Neural progenitor cell (in vitro differentiated cells): ENCODE data around the gene XPR1. TPM values are rescaled to one million over a fixed set of nuclear protein-coding genes. Genes with fewer than 3 reads are reported as not detected.
"Not testable (repeated sequence)": the region's sequence is repeated elsewhere in the genome, so short reads cannot be mapped to it uniquely, and the experiment has no call there.

Source experiments
- DNase-seq: peaks from one replicate; pipeline ENCODE4 v3.0.0-alpha.2; 2016; ENCODE audit warnings: low spot score
- H2AFZ ChIP-seq: fragments of 200-600 bp; sonication (generic); replicated peaks from 2 replicates; pipeline ENCODE4 v1.6.1; 2016; ENCODE audit warnings: antibody characterized with exemption
- H3F3A ChIP-seq: fragments of 200-600 bp; sonication (generic); 2 replicates; pipeline ENCODE4 v1.6.1; 2016; ENCODE audit warnings: antibody characterized with exemption, low read depth
- H3K27ac ChIP-seq: fragments of 200-600 bp; sonication (generic); 2 replicates; pipeline ENCODE4 v1.5.1; 2016; ENCODE audit warnings: mild to moderate bottlenecking
- H3K27me3 ChIP-seq: fragments of 200-600 bp; sonication (generic); 2 replicates; pipeline ENCODE4 v1.6.1; 2016; ENCODE audit warnings: mild to moderate bottlenecking, moderate library complexity
- H3K36me3 ChIP-seq: fragments of 200-600 bp; sonication (generic); 2 replicates; pipeline ENCODE4 v1.5.1; 2016
- H3K4me1 ChIP-seq: fragments of 200-600 bp; sonication (generic); 2 replicates; pipeline ENCODE4 v1.6.1; 2016; ENCODE audit warnings: mixed run types
- H3K4me2 ChIP-seq: fragments of 200-600 bp; sonication (generic); 2 replicates; pipeline ENCODE4 v1.6.1; 2016
- H3K4me3 ChIP-seq: fragments of 200-600 bp; sonication (generic); 2 replicates; pipeline ENCODE4 v1.5.1; 2016
- H3K79me2 ChIP-seq: fragments of 200-600 bp; sonication (generic); 2 replicates; pipeline ENCODE4 v1.6.1; 2016; ENCODE audit warnings: low read depth
- H3K9ac ChIP-seq: fragments of 200-600 bp; sonication (generic); 2 replicates; pipeline ENCODE4 v1.6.1; 2016
- H3K9me3 ChIP-seq: fragments of 200-600 bp; sonication (generic); 2 replicates; pipeline ENCODE4 v1.5.1; 2016; ENCODE audit warnings: low read depth
- H4K20me1 ChIP-seq: fragments of 200-600 bp; sonication (generic); 2 replicates; pipeline ENCODE4 v1.6.1; 2016; ENCODE audit warnings: low read depth
- H3K27ac Mint-ChIP-seq: 3 replicates; pipeline ENCODE4 v1.8.0; 2021; ENCODE audit warnings: mixed read lengths
- H3K27me3 Mint-ChIP-seq: 2 replicates; pipeline ENCODE4 v1.8.0; 2022; ENCODE audit warnings: low read depth, mild to moderate bottlenecking, inconsistent platforms, moderate library complexity, mixed read lengths; ENCODE audit not compliant: insufficient read depth
- H3K36me3 Mint-ChIP-seq: 3 replicates; pipeline ENCODE4 v1.8.0; 2021; ENCODE audit warnings: mixed read lengths
- H3K4me1 Mint-ChIP-seq: 3 replicates; pipeline ENCODE4 v1.8.0; 2021; ENCODE audit warnings: mixed read lengths
- H3K4me3 Mint-ChIP-seq: 3 replicates; pipeline ENCODE4 v1.8.0; 2021; ENCODE audit warnings: mild to moderate bottlenecking, moderate library complexity, mixed read lengths
- H3K9me3 Mint-ChIP-seq: 3 replicates; pipeline ENCODE4 v1.8.0; 2020; ENCODE audit warnings: mixed read lengths
- EZH2 ChIP-seq: fragments of 200-600 bp; sonication (generic); IDR thresholded peaks from 2 replicates; pipeline ENCODE4 v1.6.1; 2017; ENCODE audit warnings: antibody characterized with exemption, mild to moderate bottlenecking, moderate library complexity
- EZH2phosphoT487 ChIP-seq: fragments of 200-600 bp; sonication (generic); IDR thresholded peaks from 2 replicates; pipeline ENCODE4 v1.6.1; 2017; ENCODE audit warnings: antibody characterized with exemption
- total RNA-seq: library from RNA; depleted of rRNA; stranded (reverse); fragments of >200 nt; gene quantifications from 2 replicates; pipeline ENCODE4 v1.2.3, GENCODE V29; 2015; ENCODE audit warnings: low replicate concordance
- TF ChIP-seq, protein P1 (sequence below): fragments of 200-600 bp; sonication (generic); IDR thresholded peaks from 2 replicates; pipeline ENCODE4 v1.5.1; 2017; ENCODE audit warnings: antibody characterized with exemption, mild to moderate bottlenecking

The XPR1 gene
- total RNA-seq, 1 donor from 2014 or later = 75.0 TPM

DNA sequence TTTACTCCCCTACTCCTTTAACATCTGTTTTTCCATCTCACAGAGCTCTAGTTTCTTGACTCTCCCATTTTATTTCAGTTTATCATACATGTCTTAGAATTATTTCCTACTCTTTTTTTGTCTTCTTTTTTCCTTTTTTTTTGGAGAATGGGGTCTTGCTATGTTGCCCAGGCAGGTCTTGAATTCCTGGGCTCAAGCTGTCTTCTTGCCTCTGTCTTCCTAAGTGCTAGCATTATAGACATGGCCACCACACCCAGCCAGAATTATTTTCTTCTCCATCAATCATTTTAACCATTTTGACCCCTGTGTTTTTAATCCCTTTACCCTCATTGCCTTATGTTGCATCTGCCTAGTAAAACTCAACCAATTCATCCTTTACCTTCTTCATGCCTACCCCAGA is 157.6 kb downstream of the XPR1 start:
- no peak overlapping the region for H3K4me3 ChIP-seq
- Mint-ChIP-seq H3K36me3 (peaks cover 2% of the 10 kb centered on the region), H3K9me3 (no peaks in the 10 kb centered on the region), H3K27me3 (no peaks in the 10 kb centered on the region), H3K4me3 (no peak overlapping the region), H3K4me1 (no peaks in the 10 kb centered on the region), H3K27ac (no peak overlapping the region)
- no peak overlapping the region for H2AFZ ChIP-seq
- H3K27me3 ChIP-seq = no peaks in the 10 kb centered on the region
- no peak overlapping the region for H3K9ac ChIP-seq
- no peaks in the 10 kb centered on the region for H3K4me1 ChIP-seq
- no peaks in the 10 kb centered on the region for H3F3A ChIP-seq
- no peaks in the 10 kb centered on the region for H3K79me2 ChIP-seq
- no peak for DNase-seq
- no peak overlapping the region for H3K4me2 ChIP-seq
- TF ChIP-seq, protein P1, sequence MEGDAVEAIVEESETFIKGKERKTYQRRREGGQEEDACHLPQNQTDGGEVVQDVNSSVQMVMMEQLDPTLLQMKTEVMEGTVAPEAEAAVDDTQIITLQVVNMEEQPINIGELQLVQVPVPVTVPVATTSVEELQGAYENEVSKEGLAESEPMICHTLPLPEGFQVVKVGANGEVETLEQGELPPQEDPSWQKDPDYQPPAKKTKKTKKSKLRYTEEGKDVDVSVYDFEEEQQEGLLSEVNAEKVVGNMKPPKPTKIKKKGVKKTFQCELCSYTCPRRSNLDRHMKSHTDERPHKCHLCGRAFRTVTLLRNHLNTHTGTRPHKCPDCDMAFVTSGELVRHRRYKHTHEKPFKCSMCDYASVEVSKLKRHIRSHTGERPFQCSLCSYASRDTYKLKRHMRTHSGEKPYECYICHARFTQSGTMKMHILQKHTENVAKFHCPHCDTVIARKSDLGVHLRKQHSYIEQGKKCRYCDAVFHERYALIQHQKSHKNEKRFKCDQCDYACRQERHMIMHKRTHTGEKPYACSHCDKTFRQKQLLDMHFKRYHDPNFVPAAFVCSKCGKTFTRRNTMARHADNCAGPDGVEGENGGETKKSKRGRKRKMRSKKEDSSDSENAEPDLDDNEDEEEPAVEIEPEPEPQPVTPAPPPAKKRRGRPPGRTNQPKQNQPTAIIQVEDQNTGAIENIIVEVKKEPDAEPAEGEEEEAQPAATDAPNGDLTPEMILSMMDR = no peak
- TF ChIP-seq EZH2 (no peak), EZH2phosphoT487 (no peak)
- H4K20me1 ChIP-seq = no peaks in the 10 kb centered on the region
- no peaks in the 10 kb centered on the region for H3K36me3 ChIP-seq
- H3K9me3 ChIP-seq = no peaks in the 10 kb centered on the region
- H3K27ac ChIP-seq = no peak overlapping the region

DNA sequence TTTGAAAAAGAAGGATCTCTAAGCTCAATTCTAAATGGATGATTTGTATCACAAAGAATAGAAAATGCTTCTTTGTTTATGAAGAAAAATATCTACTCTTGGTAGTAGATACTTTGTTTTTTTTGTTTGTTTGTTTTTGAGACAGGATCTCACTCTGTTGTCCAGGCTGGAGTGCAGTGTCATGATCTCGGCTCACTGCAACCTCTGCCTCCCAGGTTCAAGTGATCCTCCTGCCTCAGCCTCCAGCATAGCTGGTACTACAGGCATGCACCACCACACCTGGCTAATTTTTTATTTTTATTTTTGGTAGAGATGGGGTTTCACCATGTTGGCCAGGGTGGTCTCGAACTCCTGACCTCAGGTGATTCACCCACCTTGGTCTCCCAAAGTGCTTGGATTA is 159.3 kb downstream of the XPR1 start:
- H3K9me3 ChIP-seq, H3K27ac Mint-ChIP-seq, H3K79me2 ChIP-seq, H3K4me3 ChIP-seq, H3K36me3 Mint-ChIP-seq, H3K9me3 Mint-ChIP-seq, H3K4me1 ChIP-seq, H3K36me3 ChIP-seq, DNase-seq, H3K27ac ChIP-seq, H4K20me1 ChIP-seq, H3K4me3 Mint-ChIP-seq, H3K27me3 ChIP-seq, H3K9ac ChIP-seq, H3K4me2 ChIP-seq, H3K27me3 Mint-ChIP-seq, H2AFZ ChIP-seq, H3K4me1 Mint-ChIP-seq, H3F3A ChIP-seq: not testable (repeated sequence)

DNA sequence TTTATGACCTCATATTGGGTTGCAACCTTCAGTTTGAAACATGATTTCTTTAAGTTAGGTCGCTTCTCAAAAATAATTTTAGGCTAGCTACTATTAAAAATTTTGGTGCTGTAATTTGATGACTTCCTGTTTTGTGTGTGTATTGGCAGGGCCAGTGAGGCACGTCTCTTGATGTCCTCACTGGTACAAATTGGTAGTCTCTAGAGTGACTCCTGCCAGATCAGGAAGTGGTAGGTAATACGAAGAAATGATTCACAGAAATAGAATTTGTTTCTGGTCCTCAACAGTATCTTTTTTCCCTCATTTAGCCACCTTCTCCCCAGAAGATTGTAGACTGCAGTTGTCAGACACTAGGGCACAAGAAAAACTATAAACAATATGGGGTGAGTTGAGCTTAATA is 160.0 kb downstream of the XPR1 start:
- H3K9ac ChIP-seq = no peak overlapping the region
- Mint-ChIP-seq H3K27me3 (no peaks in the 10 kb centered on the region), H3K4me3 (no peak overlapping the region), H3K27ac (no peak overlapping the region), H3K4me1 (no peaks in the 10 kb centered on the region), H3K36me3 (peaks cover 4% of the 10 kb centered on the region), H3K9me3 (no peaks in the 10 kb centered on the region)
- H3K4me1 ChIP-seq = no peaks in the 10 kb centered on the region
- no peak for DNase-seq
- no peak for TF ChIP-seq EZH2phosphoT487
- TF ChIP-seq, protein P1 = no peak
- TF ChIP-seq EZH2 = no peak
- H2AFZ ChIP-seq = no peak overlapping the region
- H3K27me3 ChIP-seq = no peaks in the 10 kb centered on the region
- H3F3A ChIP-seq = no peaks in the 10 kb centered on the region
- H3K9me3 ChIP-seq = no peaks in the 10 kb centered on the region
- no peaks in the 10 kb centered on the region for H4K20me1 ChIP-seq
- no peak overlapping the region for H3K4me2 ChIP-seq
- no peak overlapping the region for H3K27ac ChIP-seq
- no peaks in the 10 kb centered on the region for H3K79me2 ChIP-seq
- no peaks in the 10 kb centered on the region for H3K36me3 ChIP-seq
- no peak overlapping the region for H3K4me3 ChIP-seq

DNA sequence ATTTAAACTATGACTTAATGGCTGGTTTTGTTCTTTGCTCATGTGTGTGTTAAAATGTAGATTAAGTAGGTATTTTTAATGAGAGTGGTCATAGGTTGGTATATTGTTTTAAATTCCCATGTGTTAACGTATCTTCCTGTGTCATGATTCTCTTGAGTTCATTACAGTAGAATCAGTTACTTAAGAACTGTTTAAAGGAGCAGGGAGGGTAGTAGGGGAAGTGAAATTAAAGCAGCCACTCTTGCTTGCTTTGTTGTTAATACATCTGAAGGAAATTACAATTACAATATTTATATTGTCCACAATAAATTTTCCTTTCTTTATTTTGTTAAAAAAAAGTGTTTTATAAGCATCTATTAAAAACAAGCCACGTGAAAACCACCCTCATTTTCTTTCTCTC is 161.6 kb downstream of the XPR1 start:
- no peak overlapping the region for H3K9ac ChIP-seq
- H3K27me3 ChIP-seq = no peaks in the 10 kb centered on the region
- H3K36me3 ChIP-seq = no peaks in the 10 kb centered on the region
- no peaks in the 10 kb centered on the region for H3K9me3 ChIP-seq
- H3K4me1 ChIP-seq = no peaks in the 10 kb centered on the region
- Mint-ChIP-seq H3K27me3 (no peaks in the 10 kb centered on the region), H3K27ac (no peak overlapping the region), H3K36me3 (peaks cover 4% of the 10 kb centered on the region), H3K9me3 (no peaks in the 10 kb centered on the region), H3K4me1 (no peaks in the 10 kb centered on the region), H3K4me3 (no peak overlapping the region)
- H4K20me1 ChIP-seq = no peaks in the 10 kb centered on the region
- TF ChIP-seq, protein P1 = no peak
- TF ChIP-seq EZH2phosphoT487 (no peak), EZH2 (no peak)
- DNase-seq = no peak
- no peak overlapping the region for H3K4me2 ChIP-seq
- no peaks in the 10 kb centered on the region for H3F3A ChIP-seq
- H3K79me2 ChIP-seq = no peaks in the 10 kb centered on the region
- no peak overlapping the region for H3K4me3 ChIP-seq
- no peak overlapping the region for H3K27ac ChIP-seq
- H2AFZ ChIP-seq = no peak overlapping the region
